ENCODE results near the gene TNFRSF21. TPM values are rescaled to one million over a fixed set of nuclear protein-coding genes. Genes with fewer than 3 reads are reported as not detected.

Gene TNFRSF21
- total RNA-seq, 2 donors from 2014 or later: 21.8 to 22.5 TPM

DNA sequence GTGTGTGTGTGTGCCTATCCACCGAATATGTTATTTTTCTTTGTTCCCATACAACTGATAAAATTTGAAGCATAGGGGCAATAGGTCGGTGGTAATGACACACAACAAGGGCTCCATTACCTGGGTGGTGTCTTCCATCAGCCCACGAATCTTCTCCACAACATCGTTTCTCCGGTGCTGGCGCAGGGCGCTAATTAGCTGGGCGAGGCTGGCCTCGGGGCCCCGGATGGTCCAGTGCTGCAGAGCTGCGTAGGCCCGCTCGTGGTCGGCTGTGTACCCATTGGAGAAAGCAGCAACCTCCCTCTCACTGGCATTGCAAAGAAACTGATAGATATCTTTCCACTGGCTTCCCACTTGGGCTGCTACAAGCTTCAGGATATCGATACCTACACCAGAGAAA, 56.6 kb downstream of the TNFRSF21 start:
- no peak overlapping the region for H3K4me3 ChIP-seq
- H3K4me1 ChIP-seq (replicated peaks): no peaks in the 10 kb centered on the region
- no peaks in the 10 kb centered on the region for H3K36me3 ChIP-seq
- no peak for TF ChIP-seq POLR2AphosphoS5 (IDR thresholded peaks at IDR 0.05)
- 97% methylated on average over 15 of the region's 15 CpGs for whole genome bisulfite sequencing
- H3K9me3 ChIP-seq: no peaks in the 10 kb centered on the region
- H3K27ac ChIP-seq: no peak overlapping the region
- no peak for DNase-seq (ENCODE audit: low spot score)
- intact Hi-C loops (cut with DNase I): no loop called here
- H3K27me3 ChIP-seq (replicated peaks; ENCODE audit: insufficient read depth): no peaks in the 10 kb centered on the region

DNA sequence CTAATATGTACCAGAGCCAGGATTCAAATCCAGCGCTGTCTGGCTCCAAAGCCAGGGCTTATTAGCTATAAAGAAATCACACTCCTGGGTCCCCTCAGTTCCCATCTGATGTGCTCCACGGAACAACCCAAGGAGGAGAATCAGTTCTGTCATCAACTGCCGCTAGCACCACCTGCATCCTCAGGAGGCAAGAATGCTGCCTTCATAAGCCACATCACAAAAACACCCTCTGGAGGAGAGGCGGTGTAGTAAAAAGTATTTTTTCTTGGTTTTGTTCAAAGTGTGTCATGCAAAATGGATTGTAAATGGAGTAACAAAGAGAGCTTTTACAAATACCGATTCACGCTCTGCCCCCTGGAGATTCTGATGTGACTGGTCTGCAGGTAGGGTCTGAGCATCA, 57.1 kb downstream of the TNFRSF21 start:
- DNase-seq (ENCODE audit: low spot score): no peak
- intact Hi-C loops (cut with DNase I): no loop called here
- no peaks in the 10 kb centered on the region for H3K36me3 ChIP-seq
- 96% methylated on average over 6 of the region's 6 CpGs for WGBS
- no peaks in the 10 kb centered on the region for H3K9me3 ChIP-seq
- H3K27ac ChIP-seq: no peak overlapping the region
- H3K27me3 ChIP-seq (replicated peaks; ENCODE audit: insufficient read depth): no peaks in the 10 kb centered on the region
- TF ChIP-seq POLR2AphosphoS5 (IDR thresholded peaks at IDR 0.05) (no peak), POLR2A (IDR thresholded peaks at IDR 0.05) (no peak)
- TF ChIP-seq, protein P1, sequence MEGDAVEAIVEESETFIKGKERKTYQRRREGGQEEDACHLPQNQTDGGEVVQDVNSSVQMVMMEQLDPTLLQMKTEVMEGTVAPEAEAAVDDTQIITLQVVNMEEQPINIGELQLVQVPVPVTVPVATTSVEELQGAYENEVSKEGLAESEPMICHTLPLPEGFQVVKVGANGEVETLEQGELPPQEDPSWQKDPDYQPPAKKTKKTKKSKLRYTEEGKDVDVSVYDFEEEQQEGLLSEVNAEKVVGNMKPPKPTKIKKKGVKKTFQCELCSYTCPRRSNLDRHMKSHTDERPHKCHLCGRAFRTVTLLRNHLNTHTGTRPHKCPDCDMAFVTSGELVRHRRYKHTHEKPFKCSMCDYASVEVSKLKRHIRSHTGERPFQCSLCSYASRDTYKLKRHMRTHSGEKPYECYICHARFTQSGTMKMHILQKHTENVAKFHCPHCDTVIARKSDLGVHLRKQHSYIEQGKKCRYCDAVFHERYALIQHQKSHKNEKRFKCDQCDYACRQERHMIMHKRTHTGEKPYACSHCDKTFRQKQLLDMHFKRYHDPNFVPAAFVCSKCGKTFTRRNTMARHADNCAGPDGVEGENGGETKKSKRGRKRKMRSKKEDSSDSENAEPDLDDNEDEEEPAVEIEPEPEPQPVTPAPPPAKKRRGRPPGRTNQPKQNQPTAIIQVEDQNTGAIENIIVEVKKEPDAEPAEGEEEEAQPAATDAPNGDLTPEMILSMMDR (IDR thresholded peaks at IDR 0.05): no peak
- H3K4me3 ChIP-seq: no peak overlapping the region
- H3K4me1 ChIP-seq (replicated peaks): no peaks in the 10 kb centered on the region

DNA sequence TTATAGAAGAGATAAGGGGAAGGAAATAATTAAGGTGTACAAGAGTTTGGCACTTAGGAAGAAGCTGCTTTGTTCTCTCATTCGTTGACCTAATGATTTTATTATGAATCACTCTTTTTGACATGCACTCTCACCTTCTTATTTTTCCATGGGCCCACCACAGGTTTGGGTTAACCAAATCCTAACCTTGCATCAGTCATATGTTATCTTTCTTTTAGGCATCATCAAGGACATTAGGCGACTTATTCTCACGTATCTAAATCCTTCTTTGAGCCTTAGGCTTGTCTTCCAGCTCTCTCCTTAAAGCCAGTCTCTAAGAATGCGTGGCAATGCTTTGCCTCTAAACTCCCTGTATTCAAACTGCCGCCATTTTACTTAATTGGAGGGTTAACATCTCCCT, 58.3 kb downstream of the TNFRSF21 start:
- 92% methylated on average over 5 of the region's 5 CpGs for WGBS
- no peaks in the 10 kb centered on the region for H3K27me3 ChIP-seq (replicated peaks; ENCODE audit: insufficient read depth)
- H3K4me1 ChIP-seq (replicated peaks): no peaks in the 10 kb centered on the region
- intact Hi-C loops (cut with DNase I): no loop called here
- no peak overlapping the region for H3K27ac ChIP-seq
- H3K9me3 ChIP-seq: no peaks in the 10 kb centered on the region
- TF ChIP-seq, protein P1 (IDR thresholded peaks at IDR 0.05): no peak
- TF ChIP-seq POLR2AphosphoS5 (IDR thresholded peaks at IDR 0.05): no peak
- no peak for TF ChIP-seq POLR2A (IDR thresholded peaks at IDR 0.05)
- H3K36me3 ChIP-seq: no peaks in the 10 kb centered on the region
- no peak for DNase-seq (ENCODE audit: low spot score)
- H3K4me3 ChIP-seq: no peak overlapping the region

DNA sequence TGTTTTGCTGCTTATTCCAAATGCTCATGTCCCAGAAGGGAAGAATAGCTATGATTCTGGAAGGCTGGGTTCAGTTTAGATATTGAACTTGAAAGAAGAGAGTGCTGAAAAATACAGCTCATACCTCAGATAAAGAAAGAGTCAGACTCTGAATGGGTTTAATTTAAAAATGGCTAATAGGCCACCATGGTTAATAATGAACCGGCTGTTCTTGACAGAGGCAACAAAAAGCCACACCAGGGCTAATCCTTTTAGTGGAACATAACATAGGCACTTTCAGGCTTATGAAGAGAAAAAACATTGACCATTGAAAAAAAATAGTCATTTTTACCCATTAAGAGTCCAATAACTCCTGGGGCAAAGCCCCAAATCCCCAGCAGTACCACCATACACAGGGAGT, 59.4 kb downstream of the TNFRSF21 start:
- Histone ChIP-seq H3K4me1 (replicated peaks) (no peaks in the 10 kb centered on the region), H3K9me3 (no peaks in the 10 kb centered on the region), H3K36me3 (no peaks in the 10 kb centered on the region), H3K27ac (no peak overlapping the region), H3K27me3 (replicated peaks; ENCODE audit: insufficient read depth) (no peaks in the 10 kb centered on the region), H3K4me3 (no peak overlapping the region)
- 100% methylated on average over 1 of the region's 1 CpG for WGBS
- no peak for DNase-seq (ENCODE audit: low spot score)
- intact Hi-C loops (cut with DNase I): no loop called here
- TF ChIP-seq, protein P1 (IDR thresholded peaks at IDR 0.05): no peak
- TF ChIP-seq POLR2AphosphoS5 (IDR thresholded peaks at IDR 0.05): no peak

DNA sequence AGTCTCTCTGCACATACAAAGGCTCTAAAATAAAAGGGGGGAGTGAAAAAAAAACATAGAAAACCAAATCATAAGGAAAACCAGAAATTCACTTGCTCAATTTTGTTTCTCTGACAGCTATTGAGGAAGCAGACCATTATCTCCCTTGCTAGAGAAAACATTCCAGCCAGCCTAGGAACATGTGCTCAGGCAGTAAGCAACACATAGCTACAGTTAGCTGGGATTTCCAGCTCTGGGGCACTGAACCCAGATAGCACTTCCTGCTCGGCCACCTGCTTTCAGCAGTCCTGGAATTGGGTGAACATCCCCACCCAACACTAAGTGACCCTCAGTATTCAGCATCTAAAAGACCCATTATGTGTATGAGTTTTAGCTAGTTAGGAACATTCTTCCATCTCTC, 61.3 kb downstream of the TNFRSF21 start:
- WGBS: 95% methylated on average over 1 of the region's 1 CpG
- H3K4me3 ChIP-seq: no peak overlapping the region
- H3K36me3 ChIP-seq: no peaks in the 10 kb centered on the region
- H3K4me1 ChIP-seq (replicated peaks): no peaks in the 10 kb centered on the region
- intact Hi-C loops (cut with DNase I): no loop called here
- no peak overlapping the region for H3K27ac ChIP-seq
- TF ChIP-seq, protein P1 (IDR thresholded peaks at IDR 0.05): no peak
- no peak for TF ChIP-seq POLR2A (IDR thresholded peaks at IDR 0.05)
- no peak for TF ChIP-seq POLR2AphosphoS5 (IDR thresholded peaks at IDR 0.05)
- no peak for DNase-seq (ENCODE audit: low spot score)
- H3K27me3 ChIP-seq (replicated peaks; ENCODE audit: insufficient read depth): no peaks in the 10 kb centered on the region
- H3K9me3 ChIP-seq: no peaks in the 10 kb centered on the region

All from prostate gland (tissue), 2 donors.